KBM-7 (cell line): ENCODE results near the gene RASGRP2.

Experiments used
- DNase-seq: peaks from one replicate; pipeline ENCODE4 v3.0.0-alpha.2; 2015
- in situ Hi-C: fragments of 300-500 bp; cut with MboI; formaldehyde crosslinking; loops from 2 replicates; pipeline ENCODE4 v1.14.3; 2020; ENCODE audit warnings: low sequenced_read_pairs, low pct_unique_long_range_greater_than_20kb, mixed read lengths

RASGRP2 gene

GRCh38 chr11:64743591-64744543 is at the start of gene RASGRP2:
Gene RASGRP2 (minus strand): TSS chr11:64744142. CDS start chr11:64742866, 1,276 bp downstream.
- DNase-seq: peak; percentile 90

GRCh38 chr11:64792482-64792881 is 48.5 kb upstream of the RASGRP2 start:
- DNase-seq: no peak
- in situ Hi-C loops: no loop called here

More at GRCh38 chr11:64743591-64744543, at the start of gene RASGRP2:
- in situ Hi-C loops: no loop called here

- in situ Hi-C loops: no loop called here
- no peak for DNase-seq
These were observed 47.9 kb upstream of the RASGRP2 start for GRCh38 chr11:64791781-64792291.

GRCh38 chr11:64790205-64791095 is 46.5 kb upstream of the RASGRP2 start:
- DNase-seq: no peak
- in situ Hi-C loops: no loop called here

- in situ Hi-C loops: no loop called here
- DNase-seq: no peak
These were observed 45.6 kb upstream of the RASGRP2 start for GRCh38 chr11:64789331-64790204.

- in situ Hi-C loops: no loop called here
- no peak for DNase-seq
These were observed 44.6 kb upstream of the RASGRP2 start for GRCh38 chr11:64788321-64789215.

GRCh38 chr11:64787526-64788320 is 43.8 kb upstream of the RASGRP2 start:
- in situ Hi-C loops: no loop called here
- DNase-seq: peak; percentile 56

GRCh38 chr11:64786308-64786707 is 42.4 kb upstream of the RASGRP2 start:
- in situ Hi-C loops: no loop called here
- no peak for DNase-seq

GRCh38 chr11:64784813-64785581 is 41.1 kb upstream of the RASGRP2 start:
- DNase-seq: no peak
- in situ Hi-C loops: no loop called here

- in situ Hi-C loops: no loop called here
- peak; percentile 100 for DNase-seq
These were observed 34.7 kb upstream of the RASGRP2 start, which contains the start of gene SF1 for GRCh38 chr11:64778473-64779298. Gene SF1 (minus strand): TSS chr11:64778542. CDS start chr11:64778392, 150 bp downstream.

- in situ Hi-C loops: no loop called here
- no peak for DNase-seq
These were observed 34.2 kb upstream of the RASGRP2 start for GRCh38 chr11:64778223-64778472.

- in situ Hi-C loops: no loop called here
- peak; percentile 70 for DNase-seq
These were observed 33.7 kb upstream of the RASGRP2 start for GRCh38 chr11:64777449-64778222.

- DNase-seq: no peak
- in situ Hi-C loops: no loop called here
These were observed 32.9 kb upstream of the RASGRP2 start for GRCh38 chr11:64776875-64777274.

- in situ Hi-C loops: no loop called here
- no peak for DNase-seq
These were observed 32.5 kb upstream of the RASGRP2 start for GRCh38 chr11:64776425-64776824.

- DNase-seq: no peak
- in situ Hi-C loops: no loop called here
These were observed 30.2 kb upstream of the RASGRP2 start for GRCh38 chr11:64774144-64774543.
